NOMO-1 treated with dmso at 0.1 percent for 144 hours (cell line): ENCODE results near the gene RCN2.
"Not testable (repeated sequence)": the region's sequence is repeated elsewhere in the genome, so short reads cannot be mapped to it uniquely, and the experiment has no call there.

Experiments used
- DNase-seq: peaks from one replicate; lab custom pipeline; 2025; ENCODE audit not compliant: unreplicated experiment; lab: John Stamatoyannopoulos, UW

Gene RCN2

GRCh38 chr15:76930831-76931396, 635 bp upstream of the RCN2 start:
- DNase-seq, result no peak

GRCh38 chr15:76932135-76932966, 802 bp downstream of the RCN2 start:
- peak; percentile 10 for DNase-seq

GRCh38 chr15:76935620-76936019, 4.1 kb downstream of the RCN2 start:
- no peak for DNase-seq

- no peak for DNase-seq
These were observed 5.1 kb downstream of the RCN2 start for GRCh38 chr15:76936671-76937070.

- DNase-seq, result no peak
These were observed 7.2 kb downstream of the RCN2 start for GRCh38 chr15:76938752-76939151.

GRCh38 chr15:76939715-76940114, 8.2 kb downstream of the RCN2 start:
- peak; percentile 43 for DNase-seq

- DNase-seq, result no peak
These were observed 10.1 kb downstream of the RCN2 start for GRCh38 chr15:76941636-76942035.

GRCh38 chr15:76942331-76942730, 10.8 kb downstream of the RCN2 start:
- no peak for DNase-seq

GRCh38 chr15:76945494-76946093, 14.0 kb downstream of the RCN2 start:
- DNase-seq, result no peak

GRCh38 chr15:76947454-76947853, 15.9 kb downstream of the RCN2 start:
- DNase-seq, result no peak

- DNase-seq, result no peak
These were observed 19.7 kb downstream of the RCN2 start for GRCh38 chr15:76951220-76951619.

- DNase-seq, result no peak
These were observed 22.4 kb downstream of the RCN2 start for GRCh38 chr15:76953913-76954312.

GRCh38 chr15:76954744-76955143, 23.2 kb downstream of the RCN2 start:
- DNase-seq, result no peak

GRCh38 chr15:76961268-76962011, 29.9 kb downstream of the RCN2 start:
- DNase-seq, result no peak

GRCh38 chr15:76962337-76963013, 30.9 kb downstream of the RCN2 start:
- DNase-seq, result no peak

- DNase-seq, result no peak
These were observed 32.0 kb downstream of the RCN2 start for GRCh38 chr15:76963596-76963995.

- DNase-seq, result no peak
These were observed 32.6 kb downstream of the RCN2 start for GRCh38 chr15:76964157-76964556.

GRCh38 chr15:76966051-76966450, 34.5 kb downstream of the RCN2 start:
- DNase-seq, result not testable (repeated sequence)

GRCh38 chr15:76967067-76967466, 35.5 kb downstream of the RCN2 start:
- no peak for DNase-seq

GRCh38 chr15:76968306-76968705, 36.8 kb downstream of the RCN2 start:
- DNase-seq, result no peak
